GM23338 (cell line): ENCODE measurements around the gene FNDC3B. TPM values are rescaled to one million over a fixed set of nuclear protein-coding genes. Genes with fewer than 3 reads are reported as not detected.

ENCODE experiments used
- ATAC-seq: fragments of 200-7000 bp; cut with Tn5 transposase; 3 replicates; pipeline ENCODE4 v1.9.1; 2020
- DNase-seq: peaks from one replicate; pipeline ENCODE4 v3.0.0-alpha.2; 2015; ENCODE audit warnings: low spot score
- H2AFZ ChIP-seq: fragments of 200-600 bp; sonication (generic); 2 replicates; pipeline ENCODE4 v1.8.0; 2016; ENCODE audit warnings: antibody characterized with exemption, mild to moderate bottlenecking, moderate library complexity
- H3F3A ChIP-seq: fragments of 200-600 bp; sonication (generic); replicated peaks from 2 replicates; pipeline ENCODE4 v1.8.0; 2017; ENCODE audit warnings: antibody characterized with exemption, mixed run types, low read depth
- H3K27ac ChIP-seq: fragments of 200-600 bp; sonication (generic); 2 replicates; pipeline ENCODE4 v1.6.1; 2016; ENCODE audit warnings: low read depth
- H3K27me3 ChIP-seq: fragments of 200-600 bp; sonication (generic); 2 replicates; pipeline ENCODE4 v1.8.0; 2016; ENCODE audit warnings: mild to moderate bottlenecking, mixed run types, moderate library complexity; ENCODE audit not compliant: insufficient read depth
- H3K36me3 ChIP-seq: fragments of 200-600 bp; sonication (generic); 2 replicates; pipeline ENCODE4 v1.8.0; 2016; ENCODE audit warnings: mild to moderate bottlenecking; ENCODE audit not compliant: insufficient read depth
- H3K4me1 ChIP-seq: fragments of 200-600 bp; sonication (generic); 2 replicates; pipeline ENCODE4 v1.8.0; 2016; ENCODE audit warnings: mild to moderate bottlenecking, moderate library complexity; ENCODE audit not compliant: insufficient read depth
- H3K4me2 ChIP-seq: fragments of 200-600 bp; sonication (generic); 2 replicates; pipeline ENCODE4 v1.7.1; 2017; ENCODE audit warnings: mixed run types
- H3K4me3 ChIP-seq: fragments of 200-600 bp; sonication (generic); 2 replicates; pipeline ENCODE4 v1.6.1; 2016; ENCODE audit warnings: mixed run types
- H3K79me2 ChIP-seq: fragments of 200-600 bp; sonication (generic); replicated peaks from 2 replicates; pipeline ENCODE4 v1.8.0; 2017; ENCODE audit warnings: mild to moderate bottlenecking; ENCODE audit not compliant: insufficient read depth
- H3K9me2 ChIP-seq: fragments of 200-600 bp; sonication (generic); 2 replicates; pipeline ENCODE4 v1.8.0; 2017; ENCODE audit not compliant: insufficient read depth
- H4K20me1 ChIP-seq: fragments of 200-600 bp; sonication (generic); replicated peaks from 2 replicates; pipeline ENCODE4 v1.8.0; 2017; ENCODE audit warnings: mild to moderate bottlenecking; ENCODE audit not compliant: insufficient read depth
- H3K27ac Mint-ChIP-seq: 2 replicates; pipeline ENCODE4 v1.8.0; 2020; ENCODE audit warnings: inconsistent platforms, mild to moderate bottlenecking, moderate library complexity, mixed read lengths
- H3K27me3 Mint-ChIP-seq: 3 replicates; pipeline ENCODE4 v1.8.0; 2022; ENCODE audit warnings: low read depth, mild to moderate bottlenecking, moderate library complexity, mixed read lengths, inconsistent platforms; ENCODE audit not compliant: insufficient read depth, poor library complexity
- H3K36me3 Mint-ChIP-seq: 3 replicates; pipeline ENCODE4 v1.8.0; 2021; ENCODE audit warnings: low read depth, mild to moderate bottlenecking, inconsistent platforms, moderate library complexity, mixed read lengths
- H3K4me1 Mint-ChIP-seq: 3 replicates; pipeline ENCODE4 v1.8.0; 2020; ENCODE audit warnings: mild to moderate bottlenecking, inconsistent platforms, mixed read lengths
- H3K4me3 Mint-ChIP-seq: 3 replicates; pipeline ENCODE4 v1.8.0; 2021; ENCODE audit warnings: moderate library complexity, mild to moderate bottlenecking, inconsistent platforms, mixed read lengths
- H3K9me3 Mint-ChIP-seq: 3 replicates; pipeline ENCODE4 v1.8.0; 2020; ENCODE audit warnings: moderate library complexity, mild to moderate bottlenecking, inconsistent platforms, mixed read lengths
- CREB1 ChIP-seq: fragments of 250-450 bp; sonication (Bioruptor Pico); IDR thresholded peaks from 2 replicates; pipeline ENCODE4 v1.5.0; 2020; ENCODE audit warnings: low read depth, mild to moderate bottlenecking, moderate library complexity
- CTCF ChIP-seq, 2 experiments: fragments of 200-600 bp in 1 of 2; sonication (generic) in 1 of 2; conservative IDR thresholded peaks; 2 replicates each; pipeline versions ENCODE4 v1.5.1 to v1.6.1; 2016 to 2017; ENCODE audit warnings: antibody characterized with exemption in 2 of 2, low read depth in 2 of 2, mild to moderate bottlenecking in 2 of 2, moderate library complexity in 1 of 2
- ETS1 ChIP-seq: IDR thresholded peaks from 2 replicates; pipeline ENCODE4 v1.6.1; 2016; ENCODE audit warnings: antibody characterized with exemption
- EZH2 ChIP-seq: fragments of 200-600 bp; sonication (generic); IDR thresholded peaks from one replicate; pipeline ENCODE4 v1.8.0; 2017; ENCODE audit warnings: antibody characterized with exemption, mild to moderate bottlenecking, low read depth; ENCODE audit not compliant: unreplicated experiment
- EZH2phosphoT487 ChIP-seq: fragments of 200-600 bp; sonication (generic); IDR thresholded peaks from one replicate; pipeline ENCODE4 v1.8.1; 2018; ENCODE audit warnings: antibody characterized with exemption; ENCODE audit not compliant: unreplicated experiment
- JUNB ChIP-seq: IDR thresholded peaks from one replicate; pipeline ENCODE4 v1.6.1; 2016; ENCODE audit warnings: antibody characterized with exemption; ENCODE audit not compliant: unreplicated experiment
- NANOG ChIP-seq: IDR thresholded peaks from 2 replicates; pipeline ENCODE4 v1.6.1; 2016; ENCODE audit warnings: antibody characterized with exemption, borderline replicate concordance
- POLR2AphosphoS5 ChIP-seq: IDR thresholded peaks from 2 replicates; pipeline ENCODE4 v1.6.1; 2016; ENCODE audit warnings: antibody characterized with exemption, low read depth
- REST ChIP-seq: IDR thresholded peaks from one replicate; pipeline ENCODE4 v1.6.1; 2018; ENCODE audit warnings: antibody characterized with exemption; ENCODE audit not compliant: unreplicated experiment
- STAT1 ChIP-seq: IDR thresholded peaks from one replicate; pipeline ENCODE4 v1.6.1; 2016; ENCODE audit warnings: antibody characterized with exemption; ENCODE audit not compliant: unreplicated experiment
- ZNF114 ChIP-seq: fragments of 250-450 bp; sonication (Bioruptor Pico); IDR thresholded peaks from 2 replicates; pipeline ENCODE4 v1.5.0; 2020; ENCODE audit warnings: mild to moderate bottlenecking, moderate library complexity
- ZNF331 ChIP-seq: fragments of 250-450 bp; sonication (Bioruptor Pico); IDR thresholded peaks from 2 replicates; pipeline ENCODE4 v1.5.0; 2020; ENCODE audit warnings: low read depth, mild to moderate bottlenecking, moderate library complexity
- ZNF462 ChIP-seq: fragments of 250-450 bp; sonication (Bioruptor Pico); IDR thresholded peaks from 2 replicates; pipeline ENCODE4 v1.5.0; 2020; ENCODE audit warnings: mild to moderate bottlenecking, moderate library complexity
- polyA plus RNA-seq: library from polyadenylated mRNA; unstranded; fragments of >200 nt; fragmentation: Nextera tagmentation; extraction: Ambion mirVana; gene quantifications from 2 replicates; pipeline ENCODE4 v1.2.1, GENCODE V29; 2016
- total RNA-seq: library from RNA; depleted of rRNA; stranded (reverse); fragments of >200 nt; shearing (Covaris generic); gene quantifications from 2 replicates; pipeline ENCODE4 v1.2.3, GENCODE V29; 2014

The FNDC3B gene
- total and polyA plus RNA-seq, 2 experiments from 2014 or later = 19.1 to 55.4 TPM

GRCh38 chr3:172084871-172085556, 45.6 kb downstream of the FNDC3B start:
- Histone ChIP-seq H3K4me2 (no peak overlapping the region), H3K79me2 (peaks cover 100% of the 10 kb centered on the region)

More at GRCh38 chr3:172084871-172085556, 45.6 kb downstream of the FNDC3B start:
- no peak overlapping the region for H2AFZ ChIP-seq
- peaks cover 33% of the 10 kb centered on the region for H3K36me3 Mint-ChIP-seq
- no peaks in the 10 kb centered on the region for H3K9me2 ChIP-seq
- H3K4me3 ChIP-seq = no peak overlapping the region
- peaks cover 34% of the 10 kb centered on the region for H3K4me1 ChIP-seq
- DNase-seq (no peak), ATAC-seq (no peak)
- H3K4me3 Mint-ChIP-seq = no peak overlapping the region
- peaks cover 43% of the 10 kb centered on the region for H3K4me1 Mint-ChIP-seq
- no peaks in the 10 kb centered on the region for H3F3A ChIP-seq
- no peak overlapping the region for H3K27ac ChIP-seq
- H3K27ac Mint-ChIP-seq = peak overlapping the region; percentile 23; the same call in 1 of the 2 replicates
- 0 out of 2 replicates have a peak, but pooled peaks cover 9% of the 10 kb centered on the region for H4K20me1 ChIP-seq
- H3K9me3 Mint-ChIP-seq = 0 out of 3 replicates have a peak, but pooled peaks cover 6% of the 10 kb centered on the region
- no peak for TF ChIP-seq CREB1 (CRISPR knock-in tag)
- no peak for TF ChIP-seq EZH2
- TF ChIP-seq ZNF462 (CRISPR knock-in tag) = no peak
- no peak for TF ChIP-seq POLR2AphosphoS5
- TF ChIP-seq EZH2phosphoT487 = no peak
- no peak for TF ChIP-seq STAT1
- no peak for TF ChIP-seq ZNF331 (CRISPR knock-in tag)
- no peak for TF ChIP-seq REST
- TF ChIP-seq JUNB = no peak
- no peak for TF ChIP-seq NANOG
- no peak for TF ChIP-seq ZNF114 (CRISPR knock-in tag)
- no peak for TF ChIP-seq CTCF (conservative IDR thresholded peaks at IDR 0.05; ENCODE audit: low read depth in 2 of 2)
- no peak for TF ChIP-seq ETS1
- no peaks in the 10 kb centered on the region; the same call in 1 of the 2 replicates for H3K36me3 ChIP-seq
- H3K27me3 Mint-ChIP-seq = no peaks in the 10 kb centered on the region
- H3K27me3 ChIP-seq = no peaks in the 10 kb centered on the region
